Right lung (tissue), 5 donors: ENCODE data around the gene EYS. TPM values are rescaled to one million over a fixed set of nuclear protein-coding genes. Genes with fewer than 3 reads are reported as not detected.

ENCODE experiments used
- DNase-seq, 2 donors: peaks; one replicate each; pipeline ENCODE4 v3.0.0-alpha.2; 2013
- polyA plus RNA-seq, 5 donors: library from polyadenylated mRNA; unstranded; fragments of 120-200 nt; gene quantifications; one replicate each; pipeline versions ENCODE4 v1.2.1 to v1.2.3, GENCODE V29; 2013; ENCODE audit warnings: inconsistent platforms in 1 of 5, low replicate concordance in 1 of 5; ENCODE audit not compliant: insufficient read length in 5 of 5, insufficient read depth in 1 of 5

The EYS gene
- polyA plus RNA-seq, 5 donors, result 0.28 to 0.72 (median 0.54) TPM

GRCh38 chr6:63677282-63677681 is 2029.7 kb downstream of the EYS start:
- peak; percentile 33 to 36 for DNase-seq

GRCh38 chr6:63676412-63677114 is 2030.5 kb downstream of the EYS start:
- no peak for DNase-seq

DNA sequence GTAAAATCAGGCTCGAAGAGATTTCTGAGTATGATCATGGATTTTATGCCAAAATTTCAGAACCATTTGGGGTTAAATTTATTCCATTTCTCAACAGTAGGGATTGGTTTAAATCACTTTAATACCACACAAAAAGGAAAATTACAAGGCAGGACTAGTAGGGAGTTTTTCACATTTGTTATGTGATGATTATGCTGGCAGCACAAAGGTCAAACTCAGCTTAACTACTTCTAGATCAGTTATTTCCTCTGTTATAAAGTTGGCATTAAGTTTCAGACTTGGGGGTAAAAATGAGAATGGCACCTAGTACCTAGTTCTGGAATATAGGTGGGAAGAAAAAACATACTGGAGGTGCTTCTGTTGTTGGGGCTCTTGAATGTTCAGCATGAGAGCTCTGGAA is 2031.9 kb downstream of the EYS start:
- DNase-seq, result no peak

GRCh38 chr6:63674635-63675034 is 2032.4 kb downstream of the EYS start:
- DNase-seq, result no peak

DNA sequence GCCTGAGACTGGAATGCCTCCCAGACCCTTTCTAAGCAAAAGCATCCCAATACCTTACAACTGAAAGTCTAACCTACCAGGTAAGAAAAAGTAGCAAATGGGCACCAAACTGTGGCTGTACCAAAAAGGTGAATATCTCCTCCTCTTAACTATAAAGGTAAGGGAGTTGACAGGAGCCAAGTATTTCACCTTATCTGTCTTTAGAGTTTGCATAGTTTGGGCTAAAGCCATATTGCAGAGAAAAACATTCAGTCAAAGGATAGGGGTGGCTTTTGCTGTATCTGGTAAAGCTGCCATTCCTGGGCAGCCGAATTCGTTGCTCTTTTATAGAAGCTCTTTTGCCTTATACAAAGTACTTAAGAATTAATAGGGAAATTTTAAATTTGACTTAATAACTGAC is 2033.3 kb downstream of the EYS start:
- DNase-seq, result no peak

GRCh38 chr6:63672582-63673129 is 2034.4 kb downstream of the EYS start:
- no peak for DNase-seq

GRCh38 chr6:63671098-63671754 is 2035.8 kb downstream of the EYS start:
- DNase-seq, result no peak
